ENCODE results near the gene ZNF618.
"Not testable (repeated sequence)": the region's sequence is repeated elsewhere in the genome, so short reads cannot be mapped to it uniquely, and the experiment has no call there.

The ZNF618 gene

DNA sequence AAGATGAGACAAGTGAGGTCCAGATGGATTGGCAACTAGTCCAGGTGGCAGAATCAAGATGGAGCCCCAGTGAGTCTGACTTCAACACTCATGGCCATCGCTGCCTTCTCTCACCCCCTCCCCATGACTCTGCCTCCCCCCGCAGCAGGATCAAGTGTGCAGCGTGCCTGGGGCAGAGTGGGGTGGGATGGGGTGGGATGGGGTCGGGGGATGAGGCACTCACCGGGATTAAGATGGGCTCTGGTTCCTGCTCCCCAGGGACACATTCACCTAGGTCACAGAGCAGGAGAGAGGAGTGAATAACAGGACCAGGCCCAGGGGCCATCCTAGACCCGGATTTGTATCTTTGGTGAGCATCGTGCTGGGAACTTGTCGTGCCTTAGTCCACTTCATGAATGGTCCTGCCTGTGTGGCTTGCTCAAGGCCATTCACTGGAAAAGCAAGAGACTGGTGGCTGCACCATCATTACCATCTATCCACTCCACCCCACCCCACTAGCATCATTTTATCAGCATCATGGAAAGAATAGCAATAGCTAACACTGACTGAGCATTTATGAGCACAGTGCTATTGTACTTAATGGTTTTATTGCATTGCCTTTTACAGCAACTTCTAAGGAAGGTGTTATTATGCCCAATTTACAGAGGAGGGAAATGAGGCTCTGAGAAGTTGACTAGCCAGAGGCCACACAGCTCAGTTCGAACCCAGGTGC is 193.5 kb downstream of the ZNF618 start:
- DNase-seq, result no peak

- DNase-seq, result no peak
These were observed 194.3 kb downstream of the ZNF618 start for GRCh38 chr9:114070188-114071103.

- DNase-seq, result no peak
These were observed 195.2 kb downstream of the ZNF618 start for GRCh38 chr9:114071197-114071795.

DNA sequence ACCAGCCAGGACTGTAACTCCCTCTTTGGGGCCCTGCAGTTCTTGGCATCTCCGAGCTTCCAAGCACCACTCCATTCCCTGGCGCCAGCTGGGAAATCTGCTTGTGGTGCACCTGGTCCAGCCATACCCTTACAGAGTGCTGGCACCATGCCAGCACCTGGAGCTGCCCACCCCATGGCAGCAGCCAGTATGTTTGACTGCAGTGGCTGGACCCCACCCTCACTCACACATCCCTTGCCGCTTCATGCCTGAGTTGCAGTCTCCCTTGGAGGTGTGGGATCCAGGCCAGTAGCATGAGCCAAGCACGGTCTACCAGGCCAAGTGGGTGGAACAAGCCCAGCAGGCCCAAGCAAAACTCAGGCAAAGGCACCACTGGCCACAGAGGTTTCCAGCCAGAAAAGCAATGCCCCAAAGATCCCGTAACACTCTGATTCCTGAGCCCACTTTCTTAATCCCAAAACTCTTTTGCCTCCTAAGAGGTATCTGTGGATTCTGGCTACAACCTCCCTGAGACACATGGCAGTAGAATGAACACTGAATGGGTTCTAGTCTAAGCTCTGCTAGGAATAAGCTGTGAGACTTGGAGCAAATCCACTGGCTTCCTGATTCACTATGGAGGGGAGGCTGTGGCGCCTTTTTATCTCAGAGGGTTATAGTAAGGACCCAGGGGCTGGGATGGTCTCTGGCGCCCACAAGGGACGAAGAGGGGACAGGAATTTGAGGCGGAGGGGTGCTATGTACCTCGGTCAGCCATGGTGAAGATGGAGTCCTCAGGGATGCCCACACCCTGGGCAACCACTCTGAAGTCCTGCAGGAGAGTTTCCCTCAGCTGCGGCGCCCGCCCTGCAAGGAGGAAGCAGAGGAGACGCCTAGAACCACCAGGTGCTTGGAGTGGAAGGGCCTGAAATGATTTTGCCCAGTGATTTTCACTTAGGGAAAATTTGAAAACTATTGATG is 196.4 kb downstream of the ZNF618 start:
- no peak for DNase-seq

DNA sequence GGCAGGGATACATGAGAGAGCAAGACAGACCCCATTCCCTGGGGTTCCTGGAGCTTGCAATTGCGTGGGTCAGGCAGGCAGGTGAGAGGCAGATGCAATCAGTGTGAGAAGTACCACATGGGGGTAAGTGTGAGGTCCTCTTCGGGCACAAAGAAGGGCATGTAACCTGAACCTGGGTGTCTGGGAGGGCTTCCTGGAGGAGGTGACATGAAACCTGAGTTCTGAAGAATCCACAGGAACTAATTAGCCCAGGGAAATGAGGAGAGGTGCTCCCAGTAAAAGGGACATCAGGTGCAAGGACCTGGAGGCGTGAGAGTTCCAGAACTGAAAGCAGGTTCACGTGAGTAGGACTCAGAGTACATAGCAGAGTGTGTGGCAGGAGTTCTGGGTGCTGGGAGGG is 199.5 kb downstream of the ZNF618 start:
- DNase-seq, result no peak

DNA sequence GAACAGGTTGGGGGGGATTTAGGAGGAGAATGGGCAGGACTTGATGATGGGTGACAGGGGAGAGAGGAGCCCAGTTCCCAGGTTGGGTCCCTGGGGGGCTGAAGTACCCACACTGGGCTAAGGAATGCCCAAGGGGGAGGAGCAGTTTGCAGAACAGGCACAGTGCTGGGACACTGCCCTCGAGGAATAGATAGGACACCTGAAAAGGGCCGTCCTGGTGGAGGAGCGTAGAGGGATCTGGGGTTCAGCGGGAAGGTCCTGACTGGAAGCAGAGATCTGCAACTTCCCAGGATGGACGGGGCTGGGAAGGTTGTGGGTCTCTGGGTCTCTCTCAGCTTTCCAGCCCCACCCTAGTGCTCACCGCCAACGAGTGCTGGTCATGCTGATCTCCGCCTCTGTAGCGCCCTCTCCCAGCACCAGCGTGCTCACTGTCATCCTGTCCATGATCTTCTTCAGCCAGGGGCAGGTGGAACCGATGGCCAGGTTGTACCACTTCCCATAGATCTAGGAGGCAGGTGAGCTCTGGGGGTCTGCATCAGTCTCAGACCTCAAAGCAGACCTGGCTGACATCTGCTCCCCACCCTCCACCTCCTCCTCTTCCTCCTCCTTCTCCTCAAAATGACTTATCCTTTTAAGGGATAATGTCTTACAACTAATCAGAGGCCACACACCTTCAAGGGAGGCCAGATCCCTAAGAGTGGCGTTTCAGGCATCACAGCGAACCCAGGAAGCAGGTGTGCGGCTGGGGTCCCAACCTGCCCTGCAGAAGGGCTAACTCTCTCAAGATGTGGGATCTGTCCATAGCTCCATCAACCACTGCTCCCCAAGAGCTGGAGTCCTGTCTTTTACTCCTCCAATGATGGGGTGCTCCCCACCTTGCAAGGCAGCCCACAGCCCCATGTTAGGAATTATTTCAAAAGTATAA is 200.4 kb downstream of the ZNF618 start:
- no peak for DNase-seq

- DNase-seq, result no peak
These were observed 201.2 kb downstream of the ZNF618 start for GRCh38 chr9:114077162-114077837.

GRCh38 chr9:114078021-114078780 is 202.1 kb downstream of the ZNF618 start, which contains the start of gene AMBP:
AMBP (minus strand) TSS chr9:114078300; CDS start chr9:114078209, 91 bp downstream.
- DNase-seq, result no peak

DNA sequence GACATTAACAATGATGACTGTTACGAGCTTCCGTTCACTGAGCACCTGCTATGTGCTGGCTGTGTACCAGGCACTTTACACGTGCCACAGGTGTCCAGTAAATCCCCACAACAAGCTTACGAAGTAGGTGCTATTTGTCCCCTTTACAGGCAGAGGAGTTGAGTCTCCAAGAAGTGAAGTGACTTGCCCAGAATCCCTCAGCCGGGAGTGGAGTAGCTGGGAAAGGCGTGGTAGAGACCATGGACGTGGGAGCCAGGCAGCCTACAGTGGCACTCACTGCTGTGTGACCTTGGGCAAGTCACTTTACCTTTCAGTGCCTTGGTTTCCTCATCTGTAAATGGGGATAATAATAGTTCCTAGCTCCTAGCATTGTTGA is 202.7 kb downstream of the ZNF618 start:
- DNase-seq, result no peak

- DNase-seq, result no peak
These were observed 204.2 kb downstream of the ZNF618 start for GRCh38 chr9:114080195-114080772.

- DNase-seq, result no peak
These were observed 204.8 kb downstream of the ZNF618 start for GRCh38 chr9:114080773-114081440.

- DNase-seq, result no peak
These were observed 205.4 kb downstream of the ZNF618 start for GRCh38 chr9:114081441-114082016.

GRCh38 chr9:114082017-114082762 is 206.1 kb downstream of the ZNF618 start:
- peak; percentile 81 for DNase-seq

GRCh38 chr9:114082763-114083412 is 206.8 kb downstream of the ZNF618 start:
- not testable (repeated sequence) for DNase-seq

- no peak for DNase-seq
These were observed 207.6 kb downstream of the ZNF618 start for GRCh38 chr9:114083666-114084065.

- no peak for DNase-seq
These were observed 208.4 kb downstream of the ZNF618 start for GRCh38 chr9:114084282-114085073.

All from fibroblast of skin of back (primary cell).